Measurements from ENCODE around the gene TMEM63C.

Gene TMEM63C

DNA sequence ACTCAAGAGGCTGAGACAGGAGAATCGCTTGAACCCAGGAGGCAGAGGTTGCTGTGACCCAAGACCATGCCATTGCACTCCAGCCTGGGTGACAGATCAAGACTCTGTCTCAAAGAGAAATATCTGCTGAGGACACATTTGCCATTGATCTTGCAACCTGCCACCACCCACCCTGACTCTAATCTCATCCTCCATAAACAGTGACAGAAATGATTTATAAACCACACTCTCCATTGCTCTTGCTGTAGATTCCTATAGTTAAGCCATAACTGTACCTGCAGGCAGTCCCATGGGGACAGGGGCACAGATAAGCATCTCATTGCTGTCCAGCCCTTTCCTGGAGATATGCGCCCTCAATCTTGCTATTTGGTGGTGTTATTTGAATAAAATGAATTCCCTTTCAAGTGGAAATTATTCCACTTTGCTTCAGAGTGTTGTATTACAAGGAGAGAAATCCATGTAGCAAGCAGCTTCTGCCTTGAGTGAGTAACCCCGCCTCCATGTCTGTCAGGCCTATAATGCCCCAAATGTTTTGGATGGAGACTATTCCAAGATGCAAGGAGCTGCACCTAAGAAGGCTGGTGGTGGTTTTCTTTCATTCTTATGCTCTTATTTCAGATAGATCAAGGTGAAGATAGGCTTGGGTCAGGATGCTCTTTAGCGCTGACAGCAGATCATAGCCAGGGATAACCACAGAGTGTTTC is 37.0 kb upstream of the TMEM63C start:
- no peak overlapping the region for H3K27ac ChIP-seq (ENCODE audit: low read length)
- H3K36me3 ChIP-seq (ENCODE audit: control insufficient read depth in 1 of 2, insufficient read depth in 2 of 2, low read length in 2 of 2): no peaks in the 10 kb centered on the region
- H3K4me1 ChIP-seq (ENCODE audit: control insufficient read depth in 1 of 2, insufficient read depth in 2 of 2, low read length in 2 of 2): peaks cover 0 to 23% of the 10 kb centered on the region in 2 donors
- no peaks in the 10 kb centered on the region for H3K9me3 ChIP-seq (ENCODE audit: control insufficient read depth in 1 of 2, low read length in 2 of 2)
- H3K27me3 ChIP-seq (ENCODE audit: low read depth, low read length): peaks cover 49% of the 10 kb centered on the region
- H3K4me3 ChIP-seq (ENCODE audit: low read depth in 1 of 2, low read length in 2 of 2): no peak overlapping the region

DNA sequence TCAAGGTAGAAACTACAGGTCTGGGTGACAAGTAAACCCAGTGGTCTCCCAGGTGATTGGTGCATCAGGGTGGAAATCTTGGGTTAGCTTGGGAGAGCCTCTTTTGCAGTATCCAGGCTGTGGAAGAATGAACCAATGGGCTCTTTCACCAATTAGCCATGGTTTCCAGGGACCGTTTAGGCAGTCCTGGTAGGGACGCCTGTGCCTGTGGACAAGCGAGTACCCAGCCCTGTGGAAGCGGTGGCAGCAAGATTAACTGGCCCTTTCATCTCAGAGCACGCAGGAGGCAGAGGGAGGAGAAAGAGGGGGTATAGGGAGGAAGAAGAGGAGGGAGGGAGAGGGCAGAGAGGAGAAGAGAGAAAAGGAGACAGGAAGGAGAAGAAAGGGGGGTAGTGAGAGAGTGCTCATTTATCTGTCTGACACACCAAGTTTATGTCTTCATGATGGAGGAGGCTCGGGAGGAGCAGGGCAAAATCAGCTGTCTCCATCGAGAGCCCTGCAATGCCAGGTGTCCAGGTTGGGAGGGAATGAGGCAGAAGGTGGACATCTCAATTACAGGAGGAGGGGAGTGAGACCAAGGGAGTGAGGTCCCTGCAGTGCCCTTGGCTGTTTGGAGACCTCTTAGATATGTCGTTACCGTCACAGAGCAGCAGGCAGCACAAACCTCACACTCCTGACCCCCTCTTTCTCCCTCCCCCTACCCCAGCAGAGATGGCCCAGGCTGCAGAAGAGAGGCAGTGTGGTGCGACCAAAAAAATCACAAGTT is 35.4 kb upstream of the TMEM63C start:
- H3K4me3 ChIP-seq (ENCODE audit: low read depth in 1 of 2, low read length in 2 of 2): no peak overlapping the region
- H3K36me3 ChIP-seq (ENCODE audit: control insufficient read depth in 1 of 2, insufficient read depth in 2 of 2, low read length in 2 of 2): no peaks in the 10 kb centered on the region
- peaks cover 39% of the 10 kb centered on the region for H3K27me3 ChIP-seq (ENCODE audit: low read depth, low read length)
- H3K27ac ChIP-seq (ENCODE audit: low read length): no peak overlapping the region
- H3K9me3 ChIP-seq (ENCODE audit: control insufficient read depth in 1 of 2, low read length in 2 of 2): no peaks in the 10 kb centered on the region
- peaks cover 0 to 7% of the 10 kb centered on the region in 2 donors for H3K4me1 ChIP-seq (ENCODE audit: control insufficient read depth in 1 of 2, insufficient read depth in 2 of 2, low read length in 2 of 2)

- peaks cover 22% of the 10 kb centered on the region for H3K27me3 ChIP-seq (ENCODE audit: low read depth, low read length)
- H3K4me1 ChIP-seq (ENCODE audit: control insufficient read depth in 1 of 2, insufficient read depth in 2 of 2, low read length in 2 of 2): no peaks in the 10 kb centered on the region
- H3K27ac ChIP-seq (ENCODE audit: low read length): no peak overlapping the region
- H3K9me3 ChIP-seq (ENCODE audit: control insufficient read depth in 1 of 2, low read length in 2 of 2): no peaks in the 10 kb centered on the region
- no peaks in the 10 kb centered on the region for H3K36me3 ChIP-seq (ENCODE audit: control insufficient read depth in 1 of 2, insufficient read depth in 2 of 2, low read length in 2 of 2)
- no peak overlapping the region for H3K4me3 ChIP-seq (ENCODE audit: low read depth in 1 of 2, low read length in 2 of 2)
Measured at GRCh38 chr14:77148510-77149231, 32.9 kb upstream of the TMEM63C start.

DNA sequence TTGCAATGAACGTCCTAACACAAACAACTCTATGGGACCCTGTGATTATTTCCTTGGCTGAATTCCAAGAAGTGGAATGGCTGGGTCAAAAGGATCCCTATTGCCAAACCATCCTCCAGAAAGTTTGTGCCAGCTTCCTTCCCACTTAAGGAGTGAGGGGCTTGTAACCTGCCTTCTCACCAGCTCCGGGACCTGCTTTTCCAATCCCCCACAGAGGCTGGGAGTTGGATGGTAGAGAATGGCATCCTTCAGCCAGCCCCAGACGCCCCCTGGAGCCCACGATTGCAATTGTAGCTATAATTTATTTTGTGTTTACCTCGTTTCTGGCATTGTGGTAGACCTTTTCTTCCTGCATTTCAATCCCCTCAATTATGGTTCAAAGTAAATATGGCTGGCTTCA is 30.4 kb upstream of the TMEM63C start:
- Histone ChIP-seq H3K27me3 (ENCODE audit: low read depth, low read length) (peaks cover 19% of the 10 kb centered on the region), H3K36me3 (ENCODE audit: control insufficient read depth in 1 of 2, insufficient read depth in 2 of 2, low read length in 2 of 2) (no peaks in the 10 kb centered on the region)

DNA sequence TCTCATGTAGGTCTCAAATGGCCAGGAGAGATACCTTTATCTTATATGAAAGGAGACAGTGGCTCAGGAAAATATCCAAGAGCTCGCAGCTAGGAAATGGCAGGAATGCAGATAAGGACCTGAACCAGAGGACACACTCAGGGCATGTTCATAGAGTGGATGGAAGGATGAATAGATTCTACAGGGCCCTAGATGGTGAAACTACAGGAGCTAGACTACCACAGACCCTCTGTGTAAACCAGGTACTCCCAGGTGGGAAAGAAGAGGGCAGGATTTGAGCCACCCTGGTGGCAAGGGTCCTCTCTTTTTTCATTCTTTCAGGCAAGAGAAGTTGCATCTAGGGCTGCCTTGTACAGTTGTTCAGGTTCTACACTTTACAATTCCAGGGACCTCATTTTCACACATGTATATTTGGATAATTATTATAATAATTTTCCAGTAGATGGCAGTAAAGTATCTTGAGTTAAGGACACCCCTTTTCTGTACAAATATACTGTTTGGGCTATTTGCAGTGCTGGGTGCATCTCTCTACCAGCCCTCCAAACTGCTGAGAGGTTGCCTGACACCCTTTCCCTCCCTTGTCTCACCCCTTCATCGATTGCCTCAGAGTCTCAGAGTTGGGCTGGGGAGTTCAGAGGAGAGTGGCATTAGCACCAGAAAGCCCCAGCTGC is 29.5 kb upstream of the TMEM63C start:
- no peak overlapping the region for H3K27ac ChIP-seq (ENCODE audit: low read length)
- no peaks in the 10 kb centered on the region for H3K36me3 ChIP-seq (ENCODE audit: control insufficient read depth in 1 of 2, insufficient read depth in 2 of 2, low read length in 2 of 2)
- peaks cover 11% of the 10 kb centered on the region for H3K27me3 ChIP-seq (ENCODE audit: low read depth, low read length)
- H3K9me3 ChIP-seq (ENCODE audit: control insufficient read depth in 1 of 2, low read length in 2 of 2): no peaks in the 10 kb centered on the region
- H3K4me3 ChIP-seq (ENCODE audit: low read depth in 1 of 2, low read length in 2 of 2): no peak overlapping the region
- H3K4me1 ChIP-seq (ENCODE audit: control insufficient read depth in 1 of 2, insufficient read depth in 2 of 2, low read length in 2 of 2): no peaks in the 10 kb centered on the region

More for the DNA sequence above, 30.4 kb upstream of the TMEM63C start:
- H3K9me3 ChIP-seq (ENCODE audit: control insufficient read depth in 1 of 2, low read length in 2 of 2): no peaks in the 10 kb centered on the region
- H3K4me1 ChIP-seq (ENCODE audit: control insufficient read depth in 1 of 2, insufficient read depth in 2 of 2, low read length in 2 of 2): no peaks in the 10 kb centered on the region
- no peak overlapping the region for H3K4me3 ChIP-seq (ENCODE audit: low read depth in 1 of 2, low read length in 2 of 2)
- no peak overlapping the region for H3K27ac ChIP-seq (ENCODE audit: low read length)

- H3K4me1 ChIP-seq (ENCODE audit: control insufficient read depth in 1 of 2, insufficient read depth in 2 of 2, low read length in 2 of 2): peaks cover 0 to 10% of the 10 kb centered on the region in 2 donors
- H3K4me3 ChIP-seq (ENCODE audit: low read depth in 1 of 2, low read length in 2 of 2): no peak overlapping the region
- H3K9me3 ChIP-seq (ENCODE audit: control insufficient read depth in 1 of 2, low read length in 2 of 2): no peaks in the 10 kb centered on the region
- no peak overlapping the region for H3K27ac ChIP-seq (ENCODE audit: low read length)
- peaks cover 7% of the 10 kb centered on the region for H3K27me3 ChIP-seq (ENCODE audit: low read depth, low read length)
- no peaks in the 10 kb centered on the region for H3K36me3 ChIP-seq (ENCODE audit: control insufficient read depth in 1 of 2, insufficient read depth in 2 of 2, low read length in 2 of 2)
Measured at GRCh38 chr14:77153802-77154201, 27.8 kb upstream of the TMEM63C start.

DNA sequence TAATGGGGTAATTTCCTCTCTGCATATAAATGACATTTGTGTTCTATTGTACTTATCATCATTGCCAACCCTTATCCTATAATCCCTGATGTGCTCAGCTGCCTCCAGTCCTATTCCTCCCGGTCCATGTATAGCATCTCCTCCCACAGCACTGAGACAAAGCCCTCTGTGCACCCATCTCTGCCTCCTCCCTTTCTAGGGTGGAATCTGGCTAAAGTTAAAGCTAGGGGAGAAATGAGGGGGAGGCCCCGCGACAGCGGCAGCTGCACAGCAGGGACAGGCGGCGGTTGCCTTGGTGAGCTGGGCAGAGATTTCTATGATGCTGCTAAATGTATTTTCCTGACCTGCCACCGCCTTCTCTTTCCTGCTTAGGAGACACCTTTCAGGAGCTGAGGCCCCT is 27.2 kb upstream of the TMEM63C start:
- Histone ChIP-seq H3K27ac (ENCODE audit: low read length) (no peak overlapping the region), H3K9me3 (ENCODE audit: control insufficient read depth in 1 of 2, low read length in 2 of 2) (no peaks in the 10 kb centered on the region), H3K4me3 (ENCODE audit: low read depth in 1 of 2, low read length in 2 of 2) (no peak overlapping the region), H3K27me3 (ENCODE audit: low read depth, low read length) (peaks cover 7% of the 10 kb centered on the region), H3K36me3 (ENCODE audit: control insufficient read depth in 1 of 2, insufficient read depth in 2 of 2, low read length in 2 of 2) (no peaks in the 10 kb centered on the region), H3K4me1 (ENCODE audit: control insufficient read depth in 1 of 2, insufficient read depth in 2 of 2, low read length in 2 of 2) (peaks cover 0 to 12% of the 10 kb centered on the region in 2 donors)

GRCh38 chr14:77155083-77155482 is 26.5 kb upstream of the TMEM63C start:
- Histone ChIP-seq H3K27me3 (ENCODE audit: low read depth, low read length) (peaks cover 7% of the 10 kb centered on the region), H3K27ac (ENCODE audit: low read length) (no peak overlapping the region), H3K4me1 (ENCODE audit: control insufficient read depth in 1 of 2, insufficient read depth in 2 of 2, low read length in 2 of 2) (peaks cover 0 to 12% of the 10 kb centered on the region in 2 donors)

DNA sequence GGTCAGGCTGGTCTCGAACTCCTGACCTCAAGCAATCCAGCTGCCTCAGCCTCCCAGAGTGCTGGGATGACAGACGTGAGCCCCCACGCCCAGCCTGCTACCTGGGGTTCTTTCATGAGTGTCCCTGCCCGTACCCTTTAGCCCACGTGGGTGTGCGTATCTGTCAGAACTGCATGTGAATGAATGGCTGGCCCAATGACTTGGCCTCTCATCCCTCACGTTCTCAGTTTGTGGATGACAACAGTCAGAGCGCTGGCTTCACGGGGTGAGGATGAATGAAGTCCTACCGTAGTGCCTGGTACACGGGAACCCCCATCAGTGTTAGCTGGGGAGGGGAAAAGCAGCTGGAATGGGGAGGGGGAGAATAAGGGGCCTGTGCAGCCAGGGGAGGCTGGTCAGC is 23.9 kb upstream of the TMEM63C start:
- peaks cover 0 to 12% of the 10 kb centered on the region in 2 donors for H3K4me1 ChIP-seq (ENCODE audit: control insufficient read depth in 1 of 2, insufficient read depth in 2 of 2, low read length in 2 of 2)

More at GRCh38 chr14:77155083-77155482, 26.5 kb upstream of the TMEM63C start:
- Histone ChIP-seq H3K36me3 (ENCODE audit: control insufficient read depth in 1 of 2, insufficient read depth in 2 of 2, low read length in 2 of 2) (no peaks in the 10 kb centered on the region), H3K9me3 (ENCODE audit: control insufficient read depth in 1 of 2, low read length in 2 of 2) (no peaks in the 10 kb centered on the region), H3K4me3 (ENCODE audit: low read depth in 1 of 2, low read length in 2 of 2) (no peak overlapping the region)

GRCh38 chr14:77158175-77158881 is 23.3 kb upstream of the TMEM63C start:
- peak overlapping the region in 1 of 2 donors; percentile 22 for H3K4me3 ChIP-seq (ENCODE audit: low read depth in 1 of 2, low read length in 2 of 2)
- no peak overlapping the region for H3K27ac ChIP-seq (ENCODE audit: low read length)
- peaks cover 5% of the 10 kb centered on the region for H3K27me3 ChIP-seq (ENCODE audit: low read depth, low read length)

More for the DNA sequence above, 23.9 kb upstream of the TMEM63C start:
- Histone ChIP-seq H3K9me3 (ENCODE audit: control insufficient read depth in 1 of 2, low read length in 2 of 2) (no peaks in the 10 kb centered on the region), H3K27me3 (ENCODE audit: low read depth, low read length) (peaks cover 5% of the 10 kb centered on the region), H3K4me3 (ENCODE audit: low read depth in 1 of 2, low read length in 2 of 2) (peak overlapping the region in 1 of 2 donors; percentile 22), H3K27ac (ENCODE audit: low read length) (no peak overlapping the region), H3K36me3 (ENCODE audit: control insufficient read depth in 1 of 2, insufficient read depth in 2 of 2, low read length in 2 of 2) (no peaks in the 10 kb centered on the region)

More at GRCh38 chr14:77158175-77158881, 23.3 kb upstream of the TMEM63C start:
- Histone ChIP-seq H3K9me3 (ENCODE audit: control insufficient read depth in 1 of 2, low read length in 2 of 2) (no peaks in the 10 kb centered on the region), H3K36me3 (ENCODE audit: control insufficient read depth in 1 of 2, insufficient read depth in 2 of 2, low read length in 2 of 2) (no peaks in the 10 kb centered on the region), H3K4me1 (ENCODE audit: control insufficient read depth in 1 of 2, insufficient read depth in 2 of 2, low read length in 2 of 2) (peaks cover 0 to 12% of the 10 kb centered on the region in 2 donors)

Measured in muscle layer of duodenum (tissue), 2 donors.